Upper lobe of left lung (tissue), 4 donors: Measurements from ENCODE around the gene GFER.

Experiments used
- CTCF ChIP-seq, 6 experiments: fragments of 450-650 bp in 4 of 6; fragments of 200-600 bp in 2 of 6; sonication (generic) in 2 of 6; IDR thresholded peaks; one replicate each; pipeline ENCODE4 v1.5.1; 2016 to 2019; ENCODE audit warnings: antibody characterized with exemption in 6 of 6
- POLR2A ChIP-seq, 4 donors: fragments of 450-650 bp; IDR thresholded peaks; one replicate each; pipeline ENCODE4 v1.5.1; 2016 to 2017; ENCODE audit warnings: antibody characterized with exemption in 4 of 4, mild to moderate bottlenecking in 2 of 4
- POLR2AphosphoS5 ChIP-seq, 2 donors: sonication (generic); formaldehyde crosslinking; IDR thresholded peaks; one replicate each; pipeline ENCODE4 v1.5.1; 2017; ENCODE audit warnings: antibody characterized with exemption in 2 of 2

GRCh38 chr16:1997494-1998359 lies 13.7 kb downstream of the GFER start:
- no peak for TF ChIP-seq CTCF (IDR thresholded peaks at IDR 0.05)
- no peak for TF ChIP-seq POLR2A (IDR thresholded peaks at IDR 0.05)
- no peak for TF ChIP-seq POLR2AphosphoS5 (IDR thresholded peaks at IDR 0.05)
